Panc1 (cell line): Measurements from ENCODE around the gene STK10. TPM values are rescaled to one million over a fixed set of nuclear protein-coding genes. Genes with fewer than 3 reads are reported as not detected.

ENCODE experiments used
- ATAC-seq: fragments of 200-7000 bp; cut with Tn5 transposase; 2 replicates; pipeline ENCODE4 v1.9.1; 2020; ENCODE audit warnings: mild to moderate bottlenecking, moderate library complexity
- BruUV-seq: library from RNA; stranded (reverse); fragments of 400-500 nt; replicated peaks from 2 replicates; lab custom pipeline; 2021; lab: Mats Ljungman, UMichigan
- CTCF ChIA-PET: fragments of 300-600 bp; sonication (Branson Sonifier 250); formaldehyde crosslinking; loops from one replicate; lab custom pipeline; 2022; ENCODE audit warnings: antibody characterized with exemption; lab: Charles Lee
- POLR2A ChIA-PET: fragments of 300-600 bp; sonication (Branson Sonifier 250); formaldehyde crosslinking; loops from one replicate; lab custom pipeline; 2022; ENCODE audit warnings: antibody characterized with exemption; lab: Charles Lee
- DNase-seq: peaks from one replicate; pipeline ENCODE4 v3.0.0-alpha.2; 2010; ENCODE audit warnings: low read depth, low spot score
- H3K27ac ChIP-seq: 2 replicates; pipeline ENCODE4 v1.5.1; 2011; ENCODE audit warnings: mild to moderate bottlenecking, low read length, inconsistent platforms
- H3K27me3 ChIP-seq: fragments of 200-500 bp; sonication (Bioruptor generic); 2 replicates; pipeline ENCODE4 v1.6.0; 2014; ENCODE audit warnings: low read length, inconsistent platforms; ENCODE audit not compliant: control insufficient read depth, insufficient read depth
- H3K36me3 ChIP-seq: fragments of 200-500 bp; sonication (Bioruptor generic); 2 replicates; pipeline ENCODE4 v1.5.1; 2014; ENCODE audit warnings: inconsistent platforms, mild to moderate bottlenecking, low read length, moderate library complexity; ENCODE audit not compliant: control insufficient read depth, insufficient read depth
- H3K4me1 ChIP-seq: 2 replicates; pipeline ENCODE4 v1.5.1; 2011; ENCODE audit warnings: inconsistent platforms, mild to moderate bottlenecking, low read length, moderate library complexity; ENCODE audit not compliant: control insufficient read depth, insufficient read depth
- H3K4me3 ChIP-seq, 2 experiments: 2 replicates each; pipeline ENCODE4 v1.5.1; 2011 to 2012; ENCODE audit warnings: low read depth in 2 of 2, low read length in 2 of 2, mild to moderate bottlenecking in 2 of 2, inconsistent platforms in 1 of 2, moderate library complexity in 1 of 2
- H3K9me3 ChIP-seq: fragments of 200-500 bp; sonication (Bioruptor generic); 2 replicates; pipeline ENCODE4 v1.5.1; 2014; ENCODE audit warnings: low read depth, mild to moderate bottlenecking, inconsistent platforms, low read length, moderate library complexity; ENCODE audit not compliant: control insufficient read depth, insufficient read depth
- CTCF ChIP-seq: fragments of 450-650 bp; IDR thresholded peaks from 2 replicates; pipeline ENCODE4 v1.5.1; 2017; ENCODE audit warnings: mild to moderate bottlenecking
- POLR2AphosphoS5 ChIP-seq: IDR thresholded peaks from 2 replicates; pipeline ENCODE4 v1.6.1; 2012; ENCODE audit warnings: mild to moderate bottlenecking, low read depth, low read length, moderate library complexity
- SIN3A ChIP-seq: IDR thresholded peaks from 2 replicates; pipeline ENCODE4 v1.6.1; 2012; ENCODE audit warnings: low read depth, mild to moderate bottlenecking, low read length, moderate library complexity, borderline replicate concordance; ENCODE audit not compliant: insufficient read depth
- TCF7L2 ChIP-seq: IDR thresholded peaks from 2 replicates; pipeline ENCODE4 v1.6.1; 2011; ENCODE audit warnings: mild to moderate bottlenecking, low read depth, low read length, inconsistent platforms
- in situ Hi-C: cut with HindIII; loops from 2 replicates; pipeline ENCODE4 v1.10.0; 2016; ENCODE audit warnings: low sequenced_read_pairs, low pct_unique_long_range_greater_than_20kb
- intact Hi-C: fragments of 100-400 bp; cut with micrococcal nuclease; formaldehyde crosslinking; loops from one replicate; pipeline ENCODE4 v1.10.0; 2022; ENCODE audit not compliant: unreplicated experiment
- total RNA-seq: library from RNA; stranded (reverse); gene quantifications from one replicate; pipeline ENCODE4 v1.2.1, GENCODE V29; 2021; ENCODE audit not compliant: unreplicated experiment
- TF ChIP-seq, protein P1 (sequence below), 2 experiments: IDR thresholded peaks; 2 replicates each; pipeline ENCODE4 v1.6.1; 2011 to 2012; ENCODE audit warnings: low read depth in 2 of 2, control low read depth in 1 of 2, low read length in 1 of 2, mild to moderate bottlenecking in 1 of 2, moderate library complexity in 1 of 2; ENCODE audit not compliant: insufficient read depth in 1 of 2

STK10 gene
- total RNA-seq, 1 experiment from 2014 or later, result 34.9 TPM

- intact Hi-C loops (no loop called here), in situ Hi-C loops (no loop called here)
- no peaks in the 10 kb centered on the region for H3K9me3 ChIP-seq
- no peaks in the 10 kb centered on the region for H3K27me3 ChIP-seq
- TF ChIP-seq POLR2AphosphoS5 (no peak), SIN3A (no peak), TCF7L2 (no peak), CTCF (no peak)
- TF ChIP-seq, protein P1, sequence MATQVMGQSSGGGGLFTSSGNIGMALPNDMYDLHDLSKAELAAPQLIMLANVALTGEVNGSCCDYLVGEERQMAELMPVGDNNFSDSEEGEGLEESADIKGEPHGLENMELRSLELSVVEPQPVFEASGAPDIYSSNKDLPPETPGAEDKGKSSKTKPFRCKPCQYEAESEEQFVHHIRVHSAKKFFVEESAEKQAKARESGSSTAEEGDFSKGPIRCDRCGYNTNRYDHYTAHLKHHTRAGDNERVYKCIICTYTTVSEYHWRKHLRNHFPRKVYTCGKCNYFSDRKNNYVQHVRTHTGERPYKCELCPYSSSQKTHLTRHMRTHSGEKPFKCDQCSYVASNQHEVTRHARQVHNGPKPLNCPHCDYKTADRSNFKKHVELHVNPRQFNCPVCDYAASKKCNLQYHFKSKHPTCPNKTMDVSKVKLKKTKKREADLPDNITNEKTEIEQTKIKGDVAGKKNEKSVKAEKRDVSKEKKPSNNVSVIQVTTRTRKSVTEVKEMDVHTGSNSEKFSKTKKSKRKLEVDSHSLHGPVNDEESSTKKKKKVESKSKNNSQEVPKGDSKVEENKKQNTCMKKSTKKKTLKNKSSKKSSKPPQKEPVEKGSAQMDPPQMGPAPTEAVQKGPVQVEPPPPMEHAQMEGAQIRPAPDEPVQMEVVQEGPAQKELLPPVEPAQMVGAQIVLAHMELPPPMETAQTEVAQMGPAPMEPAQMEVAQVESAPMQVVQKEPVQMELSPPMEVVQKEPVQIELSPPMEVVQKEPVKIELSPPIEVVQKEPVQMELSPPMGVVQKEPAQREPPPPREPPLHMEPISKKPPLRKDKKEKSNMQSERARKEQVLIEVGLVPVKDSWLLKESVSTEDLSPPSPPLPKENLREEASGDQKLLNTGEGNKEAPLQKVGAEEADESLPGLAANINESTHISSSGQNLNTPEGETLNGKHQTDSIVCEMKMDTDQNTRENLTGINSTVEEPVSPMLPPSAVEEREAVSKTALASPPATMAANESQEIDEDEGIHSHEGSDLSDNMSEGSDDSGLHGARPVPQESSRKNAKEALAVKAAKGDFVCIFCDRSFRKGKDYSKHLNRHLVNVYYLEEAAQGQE (IDR thresholded peaks at IDR 0.05; ENCODE audit: insufficient read depth in 1 of 2, low read depth in 2 of 2, low read length in 1 of 2), result no peak
- H3K27ac ChIP-seq, result no peak overlapping the region
- DNase-seq (no peak), ATAC-seq (no peak)
- TSS peak; percentile 62 for BruUV-seq
- ChIA-PET POLR2A (interaction anchor here (0.5 to 0.7 kb wide), 2 partner anchors 78 to 122 kb away, joined by 3 read pairs; no protein-coding TSS in a partner anchor), CTCF (no interaction called here)
- H3K4me1 ChIP-seq, result no peaks in the 10 kb centered on the region
- no peaks in the 10 kb centered on the region for H3K36me3 ChIP-seq
- no peak overlapping the region for H3K4me3 ChIP-seq
These were observed 99.2 kb downstream of the STK10 start for GRCh38 chr5:172088801-172089200.

DNA sequence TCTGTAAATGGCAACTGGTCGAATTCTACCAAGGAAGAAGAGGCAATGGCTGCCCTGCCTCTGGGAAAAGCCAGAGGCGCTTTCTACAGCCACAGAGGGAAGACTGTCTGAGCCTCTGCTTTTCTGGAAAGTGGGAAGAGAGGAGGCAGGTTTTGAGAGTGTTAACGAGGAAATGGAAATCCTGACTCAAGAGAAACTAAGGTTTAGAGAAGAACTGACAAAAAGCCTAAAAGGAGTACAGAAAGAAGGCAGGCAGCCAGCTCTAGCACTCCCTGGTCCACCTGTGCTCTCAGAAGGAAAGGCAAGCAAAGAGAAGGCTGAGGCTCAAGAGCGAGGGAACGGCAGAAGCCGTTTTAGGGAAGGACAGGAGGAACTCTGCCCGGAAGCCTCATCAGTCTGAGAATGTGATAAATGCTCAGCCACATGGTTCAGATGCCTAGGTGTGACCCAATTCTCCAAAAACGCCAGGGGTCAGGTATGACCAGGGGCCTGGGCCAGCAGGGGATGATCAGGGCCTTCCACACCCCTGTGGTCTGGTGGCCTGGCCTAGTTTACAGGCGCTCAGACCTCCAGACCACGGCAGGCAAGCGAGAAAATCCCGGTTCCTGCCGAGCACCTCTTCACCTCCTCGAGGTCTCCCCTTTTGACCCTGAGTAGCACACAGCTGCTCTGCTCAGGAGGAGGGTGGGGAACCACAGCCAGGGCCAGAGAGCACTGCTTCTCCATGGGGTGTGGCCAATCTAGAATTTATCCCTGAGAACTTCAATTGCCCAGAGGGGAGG lies 101.6 kb downstream of the STK10 start:
- ATAC-seq (peak; percentile 43), DNase-seq (no peak)
- H3K36me3 ChIP-seq, result no peaks in the 10 kb centered on the region
- H3K27ac ChIP-seq, result no peak overlapping the region
- no TSS peak for BruUV-seq
- CTCF ChIA-PET, result no interaction called here
- no peak overlapping the region for H3K4me3 ChIP-seq
- POLR2A ChIA-PET, result interaction anchor here (0.6 to 0.7 kb wide), 2 partner anchors 17 to 258 kb away, joined by 5 to 12 read pairs; no protein-coding TSS in a partner anchor
- no peak for TF ChIP-seq TCF7L2
- TF ChIP-seq, protein P1 (IDR thresholded peaks at IDR 0.05; ENCODE audit: insufficient read depth in 1 of 2, low read depth in 2 of 2, low read length in 1 of 2), result no peak
- TF ChIP-seq SIN3A, result no peak
- no peak for TF ChIP-seq POLR2AphosphoS5
- no peak for TF ChIP-seq CTCF
- H3K27me3 ChIP-seq, result no peaks in the 10 kb centered on the region
- H3K9me3 ChIP-seq, result no peaks in the 10 kb centered on the region
- intact Hi-C loops, result no loop called here
- in situ Hi-C loops, result no loop called here
- no peaks in the 10 kb centered on the region for H3K4me1 ChIP-seq
